HAP-1 (cell line): ENCODE data around the gene IGFN1.
"Not testable (repeated sequence)": the region's sequence is repeated elsewhere in the genome, so short reads cannot be mapped to it uniquely, and the experiment has no call there.

ENCODE experiments used
- DNase-seq, 2 experiments: peaks; one replicate each; pipeline ENCODE4 v3.0.0-alpha.2; 2016 to 2020; ENCODE audit warnings: low spot score in 2 of 2
- H3K27me3 ChIP-seq: fragments of 250-450 bp; sonication (Bioruptor Pico); 2 replicates; pipeline ENCODE4 v1.5.1; 2020; ENCODE audit warnings: low read depth, mild to moderate bottlenecking, moderate library complexity
- H3K36me3 ChIP-seq: fragments of 250-450 bp; sonication (Bioruptor Pico); replicated peaks from 2 replicates; pipeline ENCODE4 v1.5.1; 2020; ENCODE audit warnings: mild to moderate bottlenecking
- H3K4me1 ChIP-seq: fragments of 250-450 bp; sonication (Bioruptor Pico); 2 replicates; pipeline ENCODE4 v1.5.1; 2020; ENCODE audit warnings: mild to moderate bottlenecking
- H3K4me3 ChIP-seq: fragments of 250-450 bp; sonication (Bioruptor Pico); 2 replicates; pipeline ENCODE4 v1.5.1; 2020; ENCODE audit warnings: mild to moderate bottlenecking, moderate library complexity
- H3K9me3 ChIP-seq: fragments of 250-450 bp; sonication (Bioruptor Pico); 2 replicates; pipeline ENCODE4 v1.5.1; 2020; ENCODE audit warnings: mild to moderate bottlenecking, moderate library complexity
- in situ Hi-C: fragments of 300-500 bp; cut with MboI; formaldehyde crosslinking; loops from 3 replicates; pipeline ENCODE4 v1.14.3; 2020; ENCODE audit warnings: low sequenced_read_pairs, inconsistent platforms, mixed read lengths

Gene IGFN1

GRCh38 chr1:201153474-201154388 is 36.9 kb upstream of the IGFN1 start:
- H3K27me3 ChIP-seq = no peaks in the 10 kb centered on the region
- 0 out of 2 replicates have a peak, but pooled peaks cover 3% of the 10 kb centered on the region for H3K9me3 ChIP-seq
- in situ Hi-C loops = no loop called here
- peaks cover 53% of the 10 kb centered on the region for H3K36me3 ChIP-seq
- H3K4me1 ChIP-seq = peaks cover 18% of the 10 kb centered on the region
- DNase-seq = peak in 1 of 2 experiments; percentile 28
- H3K4me3 ChIP-seq = peak overlapping the region; percentile 85

- H3K9me3 ChIP-seq = 0 out of 2 replicates have a peak, but pooled peaks cover 3% of the 10 kb centered on the region
- in situ Hi-C loops = no loop called here
- peak; percentile 88 to 98 for DNase-seq
- peaks cover 18% of the 10 kb centered on the region for H3K4me1 ChIP-seq
- peaks cover 45% of the 10 kb centered on the region for H3K36me3 ChIP-seq
- H3K27me3 ChIP-seq = no peaks in the 10 kb centered on the region
- H3K4me3 ChIP-seq = peak within 1 kb of the TSS; percentile 85
These were observed 36.0 kb upstream of the IGFN1 start, which contains the start of gene TMEM9 for GRCh38 chr1:201154389-201155165. TMEM9 (minus strand) TSS chr1:201154474; CDS start chr1:201153923, 551 bp downstream.

- no peaks in the 10 kb centered on the region for H3K27me3 ChIP-seq
- no peak overlapping the region for H3K4me3 ChIP-seq
- in situ Hi-C loops = no loop called here
- peaks cover 18% of the 10 kb centered on the region for H3K4me1 ChIP-seq
- H3K9me3 ChIP-seq = 0 out of 2 replicates have a peak, but pooled peaks cover 3% of the 10 kb centered on the region
- peaks cover 37% of the 10 kb centered on the region for H3K36me3 ChIP-seq
- DNase-seq = no peak
These were observed 35.3 kb upstream of the IGFN1 start for GRCh38 chr1:201155354-201155753.

GRCh38 chr1:201156346-201156745 is 34.3 kb upstream of the IGFN1 start:
- Histone ChIP-seq H3K4me3 (no peak overlapping the region), H3K36me3 (peaks cover 27% of the 10 kb centered on the region), H3K27me3 (no peaks in the 10 kb centered on the region), H3K4me1 (peaks cover 18% of the 10 kb centered on the region), H3K9me3 (0 out of 2 replicates have a peak, but pooled peaks cover 3% of the 10 kb centered on the region)
- in situ Hi-C loops = no loop called here
- DNase-seq = no peak

- in situ Hi-C loops = no loop called here
- no peaks in the 10 kb centered on the region for H3K27me3 ChIP-seq
- DNase-seq = no peak
- 0 out of 2 replicates have a peak, but pooled peaks cover 3% of the 10 kb centered on the region for H3K9me3 ChIP-seq
- peaks cover 18% of the 10 kb centered on the region for H3K4me1 ChIP-seq
- H3K36me3 ChIP-seq = peaks cover 22% of the 10 kb centered on the region
- no peak overlapping the region for H3K4me3 ChIP-seq
These were observed 33.8 kb upstream of the IGFN1 start for GRCh38 chr1:201156819-201157218.

GRCh38 chr1:201157949-201158348 is 32.7 kb upstream of the IGFN1 start:
- Histone ChIP-seq H3K9me3 (0 out of 2 replicates have a peak, but pooled peaks cover 3% of the 10 kb centered on the region), H3K36me3 (peaks cover 11% of the 10 kb centered on the region), H3K27me3 (no peaks in the 10 kb centered on the region), H3K4me3 (no peak overlapping the region), H3K4me1 (peaks cover 10% of the 10 kb centered on the region)
- DNase-seq = no peak
- in situ Hi-C loops = no loop called here

- DNase-seq, in situ Hi-C loops, H3K4me3 ChIP-seq, H3K36me3 ChIP-seq, H3K27me3 ChIP-seq, H3K4me1 ChIP-seq, H3K9me3 ChIP-seq: not testable (repeated sequence)
These were observed 27.6 kb upstream of the IGFN1 start for GRCh38 chr1:201163036-201163435.

GRCh38 chr1:201163707-201164106 is 26.9 kb upstream of the IGFN1 start:
- no peak for DNase-seq
- no peaks in the 10 kb centered on the region for H3K9me3 ChIP-seq
- H3K27me3 ChIP-seq = no peaks in the 10 kb centered on the region
- H3K4me3 ChIP-seq = no peak overlapping the region
- in situ Hi-C loops = no loop called here
- H3K36me3 ChIP-seq = no peaks in the 10 kb centered on the region
- H3K4me1 ChIP-seq = peaks cover 7% of the 10 kb centered on the region; the same call in 1 of the 2 replicates

GRCh38 chr1:201164645-201165044 is 26.0 kb upstream of the IGFN1 start:
- no peak for DNase-seq
- H3K36me3 ChIP-seq = no peaks in the 10 kb centered on the region
- in situ Hi-C loops = no loop called here
- no peaks in the 10 kb centered on the region for H3K9me3 ChIP-seq
- peaks cover 7% of the 10 kb centered on the region; the same call in 1 of the 2 replicates for H3K4me1 ChIP-seq
- H3K4me3 ChIP-seq = no peak overlapping the region
- H3K27me3 ChIP-seq = no peaks in the 10 kb centered on the region

GRCh38 chr1:201167041-201167991 is 23.3 kb upstream of the IGFN1 start:
- Histone ChIP-seq H3K4me3 (no peak overlapping the region), H3K4me1 (peaks cover 17% of the 10 kb centered on the region), H3K9me3 (no peaks in the 10 kb centered on the region), H3K36me3 (no peaks in the 10 kb centered on the region), H3K27me3 (no peaks in the 10 kb centered on the region)
- in situ Hi-C loops = no loop called here
- DNase-seq = peak in 1 of 2 experiments; percentile 17

- in situ Hi-C loops = no loop called here
- no peaks in the 10 kb centered on the region for H3K36me3 ChIP-seq
- no peaks in the 10 kb centered on the region for H3K27me3 ChIP-seq
- peaks cover 17% of the 10 kb centered on the region for H3K4me1 ChIP-seq
- no peak for DNase-seq
- H3K9me3 ChIP-seq = no peaks in the 10 kb centered on the region
- H3K4me3 ChIP-seq = no peak overlapping the region
These were observed 21.4 kb upstream of the IGFN1 start for GRCh38 chr1:201169203-201169602.

GRCh38 chr1:201169971-201170532 is 20.6 kb upstream of the IGFN1 start:
- DNase-seq = no peak
- in situ Hi-C loops = loop anchor here (10.0 kb wide), 1 partner anchor 55 kb away; the partner anchor contains the start of gene CACNA1S
- H3K27me3 ChIP-seq = no peaks in the 10 kb centered on the region
- H3K4me1 ChIP-seq = peaks cover 17% of the 10 kb centered on the region
- no peaks in the 10 kb centered on the region for H3K9me3 ChIP-seq
- H3K36me3 ChIP-seq = no peaks in the 10 kb centered on the region
- H3K4me3 ChIP-seq = peak overlapping the region; percentile 49
